Measurements from ENCODE around the gene KLK4. TPM values are rescaled to one million over a fixed set of nuclear protein-coding genes. Genes with fewer than 3 reads are reported as not detected.

Gene KLK4
- total RNA-seq, result not detected
- polyA plus RNA-seq, result under 1 TPM; 0.19 to 0.26 (median 0.20) TPM
- long read RNA-seq, donor 1, result 0 reads
- long read RNA-seq, donor 2, result 0 reads

DNA sequence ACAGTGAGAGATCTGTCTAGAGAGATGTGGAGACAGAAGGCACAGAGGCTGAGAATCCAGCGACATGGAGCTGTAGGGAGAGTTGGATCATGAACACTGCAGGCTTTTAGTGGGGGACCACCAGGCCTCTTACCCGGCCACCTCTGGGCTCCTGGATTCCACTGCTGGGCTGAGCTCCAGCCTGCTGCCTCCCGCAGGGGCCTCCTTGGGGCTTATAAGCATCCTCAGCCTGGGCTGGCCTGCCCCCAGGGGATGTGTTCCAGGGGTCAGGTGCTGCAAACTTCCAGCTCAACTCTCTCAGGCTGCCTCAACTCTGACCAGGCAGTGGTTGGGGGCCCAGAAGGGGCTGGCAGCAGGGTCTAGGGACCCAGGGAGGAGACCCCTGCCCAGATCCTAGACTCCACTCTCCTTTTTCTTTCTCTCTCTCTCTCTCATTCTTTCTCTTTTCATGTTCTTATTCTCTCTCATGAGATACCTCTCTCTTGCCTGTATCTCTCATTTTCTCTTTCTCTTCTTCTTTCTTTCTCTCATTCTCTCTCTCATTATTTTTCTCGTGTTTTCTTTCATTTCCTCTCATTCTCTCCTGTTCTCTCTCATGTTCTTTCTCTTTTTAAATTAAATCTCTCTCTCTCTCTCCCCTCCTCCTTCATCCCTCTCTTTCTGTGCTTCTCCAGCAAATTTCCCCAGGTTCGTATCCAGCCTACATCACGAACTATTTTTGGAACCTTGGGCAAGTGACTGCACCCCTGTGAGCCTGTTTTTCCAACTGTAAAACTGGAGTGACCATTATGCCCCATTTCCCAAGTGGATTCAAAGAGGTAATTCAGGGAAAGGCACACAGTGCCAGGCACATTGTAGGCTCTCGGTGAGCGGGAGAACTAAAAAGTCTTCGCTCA, at the start of gene KLK4:
TSS of gene KLK4 (minus strand) at position 190 of the 896 bp plus-strand sequence. CDS start 657 bp downstream, outside the sequence.
- WGBS, 5 donors, result 52 to 68% (median 62%) methylated on average over 8 to 9 of the region's 9 CpGs
- no peaks in the 10 kb centered on the region for H3K36me3 ChIP-seq
- H3K27ac ChIP-seq, result no peak within 1 kb of the TSS
- peaks cover 0 to 9% (median 0%) of the 10 kb centered on the region in 6 donors for H3K4me1 ChIP-seq
- no peak for DNase-seq
- H3K27me3 ChIP-seq (replicated peaks in 1 of 7), result peaks cover 3 to 91% (median 32%) of the 10 kb centered on the region in 7 donors
- no peaks in the 10 kb centered on the region for H3K9me3 ChIP-seq
- intact Hi-C loops (cut with DNase I; ENCODE audit: low total_unique reads), result no loop called here
- H3K4me3 ChIP-seq, result no peak within 1 kb of the TSS
- no peak for TF ChIP-seq CTCF (IDR thresholded peaks at IDR 0.05 in 8 of 11, conservative IDR thresholded peaks at IDR 0.05 in 3 of 11)
- TF ChIP-seq POLR2AphosphoS5 (IDR thresholded peaks at IDR 0.05), result no peak
- no peak for TF ChIP-seq POLR2A (IDR thresholded peaks at IDR 0.05)

- DNase-seq, result no peak
- no peak overlapping the region for H3K27ac ChIP-seq
- no peaks in the 10 kb centered on the region for H3K4me1 ChIP-seq
- peaks cover 0 to 58% (median 0%) of the 10 kb centered on the region in 7 donors for H3K27me3 ChIP-seq (replicated peaks in 1 of 7)
- H3K4me3 ChIP-seq, result no peak overlapping the region
- intact Hi-C loops (cut with DNase I; ENCODE audit: low total_unique reads), result no loop called here
- H3K36me3 ChIP-seq, result no peaks in the 10 kb centered on the region
- no peak for TF ChIP-seq POLR2A (IDR thresholded peaks at IDR 0.05)
- TF ChIP-seq POLR2AphosphoS5 (IDR thresholded peaks at IDR 0.05), result no peak
- no peak for TF ChIP-seq CTCF (IDR thresholded peaks at IDR 0.05 in 8 of 11, conservative IDR thresholded peaks at IDR 0.05 in 3 of 11)
- 62 to 74% (median 64%) methylated on average over 7 to 9 of the region's 9 CpGs for WGBS, 5 donors
- peaks cover 0 to 12% (median 1%) of the 10 kb centered on the region in 8 donors for H3K9me3 ChIP-seq
These were observed 48.7 kb upstream of the KLK4 start for GRCh38 chr19:50959731-50960500.

GRCh38 chr19:50957587-50957986, 46.4 kb upstream of the KLK4 start:
- peaks cover 0 to 57% (median 0%) of the 10 kb centered on the region in 7 donors for H3K27me3 ChIP-seq (replicated peaks in 1 of 7)
- H3K9me3 ChIP-seq, result peaks cover 0 to 9% (median 1%) of the 10 kb centered on the region in 8 donors
- no peak overlapping the region for H3K27ac ChIP-seq
- no peaks in the 10 kb centered on the region for H3K36me3 ChIP-seq
- no peaks in the 10 kb centered on the region for H3K4me1 ChIP-seq
- TF ChIP-seq POLR2AphosphoS5 (IDR thresholded peaks at IDR 0.05) (no peak), POLR2A (IDR thresholded peaks at IDR 0.05) (no peak), CTCF (IDR thresholded peaks at IDR 0.05 in 8 of 11, conservative IDR thresholded peaks at IDR 0.05 in 3 of 11) (no peak)
- DNase-seq, result no peak
- no peak overlapping the region for H3K4me3 ChIP-seq
- WGBS, 5 donors, result 63 to 71% (median 66%) methylated on average over 8 of the region's 8 CpGs
- intact Hi-C loops (cut with DNase I; ENCODE audit: low total_unique reads), result no loop called here

All from spleen (tissue), 13 donors.